KMS-11 (cell line): ENCODE data around the gene SLC25A36.
A peak's percentile ranks its signal among the peaks of the same experiment; 100 is the strongest.

Experiments
- H2AFZ ChIP-seq: fragments of 200-600 bp; sonication (generic); 2 replicates; pipeline ENCODE4 v1.6.1; 2016; ENCODE audit warnings: antibody characterized with exemption, mixed run types, low read depth
- H3K27ac ChIP-seq: fragments of 200-600 bp; sonication (generic); 2 replicates; pipeline ENCODE4 v1.6.1; 2016; ENCODE audit warnings: mild to moderate bottlenecking, mixed run types
- H3K27me3 ChIP-seq: fragments of 200-600 bp; sonication (generic); 2 replicates; pipeline ENCODE4 v1.6.1; 2017; ENCODE audit warnings: mild to moderate bottlenecking, low read depth, mixed run types, moderate library complexity; ENCODE audit not compliant: insufficient read depth
- H3K36me3 ChIP-seq: fragments of 200-600 bp; sonication (generic); 2 replicates; pipeline ENCODE4 v1.6.1; 2017; ENCODE audit warnings: mild to moderate bottlenecking, mixed run types; ENCODE audit not compliant: insufficient read depth
- H3K4me1 ChIP-seq: fragments of 200-600 bp; sonication (generic); 2 replicates; pipeline ENCODE4 v1.6.1; 2016; ENCODE audit warnings: mild to moderate bottlenecking, low read depth, mixed run types; ENCODE audit not compliant: poor library complexity, severe bottlenecking
- H3K4me2 ChIP-seq: fragments of 200-600 bp; sonication (generic); 2 replicates; pipeline ENCODE4 v1.7.0; 2016; ENCODE audit warnings: mild to moderate bottlenecking, mixed run types
- H3K4me3 ChIP-seq: fragments of 200-600 bp; sonication (generic); IDR thresholded peaks from 2 replicates; pipeline ENCODE4 v1.6.1; 2017; ENCODE audit warnings: low read depth, low read length, mixed read lengths; ENCODE audit not compliant: insufficient read depth
- H3K79me2 ChIP-seq: fragments of 200-600 bp; sonication (generic); 2 replicates; pipeline ENCODE4 v1.6.1; 2016; ENCODE audit warnings: low read depth, mixed run types; ENCODE audit not compliant: insufficient read depth
- H3K9ac ChIP-seq: fragments of 200-600 bp; sonication (generic); 2 replicates; pipeline ENCODE4 v1.6.1; 2016; ENCODE audit warnings: mild to moderate bottlenecking, mixed run types
- H4K20me1 ChIP-seq: fragments of 200-600 bp; sonication (generic); 2 replicates; pipeline ENCODE4 v1.6.1; 2016; ENCODE audit warnings: mild to moderate bottlenecking, mixed run types; ENCODE audit not compliant: insufficient read depth
- CTCF ChIP-seq: fragments of 200-600 bp; sonication (generic); conservative IDR thresholded peaks from 2 replicates; pipeline ENCODE4 v1.6.1; 2017; ENCODE audit warnings: low read depth, mild to moderate bottlenecking, antibody characterized with exemption, low read length, moderate library complexity, mixed read lengths

The SLC25A36 gene

GRCh38 chr3:140916603-140917002, 25.0 kb upstream of the SLC25A36 start:
- H3K27ac ChIP-seq = no peak overlapping the region
- H3K79me2 ChIP-seq = no peaks in the 10 kb centered on the region
- no peak overlapping the region for H2AFZ ChIP-seq
- no peaks in the 10 kb centered on the region for H4K20me1 ChIP-seq
- peaks cover 7% of the 10 kb centered on the region for H3K4me1 ChIP-seq
- no peak overlapping the region for H3K4me2 ChIP-seq
- H3K27me3 ChIP-seq = no peaks in the 10 kb centered on the region
- H3K9ac ChIP-seq = no peak overlapping the region
- H3K36me3 ChIP-seq = no peaks in the 10 kb centered on the region
- H3K4me3 ChIP-seq = no peak overlapping the region
- TF ChIP-seq CTCF = no peak

GRCh38 chr3:140917772-140918171, 23.9 kb upstream of the SLC25A36 start:
- no peaks in the 10 kb centered on the region for H3K27me3 ChIP-seq
- H3K79me2 ChIP-seq = no peaks in the 10 kb centered on the region
- no peaks in the 10 kb centered on the region for H3K4me1 ChIP-seq
- H3K27ac ChIP-seq = no peak overlapping the region
- H3K4me3 ChIP-seq = no peak overlapping the region
- no peaks in the 10 kb centered on the region for H3K36me3 ChIP-seq
- no peaks in the 10 kb centered on the region for H4K20me1 ChIP-seq
- no peak overlapping the region for H3K9ac ChIP-seq
- TF ChIP-seq CTCF = no peak
- no peak overlapping the region for H2AFZ ChIP-seq
- no peak overlapping the region for H3K4me2 ChIP-seq

- Histone ChIP-seq H3K79me2 (no peaks in the 10 kb centered on the region), H2AFZ (no peak overlapping the region), H4K20me1 (no peaks in the 10 kb centered on the region), H3K27me3 (no peaks in the 10 kb centered on the region), H3K4me2 (no peak overlapping the region), H3K4me3 (no peak overlapping the region), H3K27ac (no peak overlapping the region), H3K9ac (no peak overlapping the region), H3K36me3 (no peaks in the 10 kb centered on the region), H3K4me1 (no peaks in the 10 kb centered on the region)
- TF ChIP-seq CTCF = no peak
Measured at GRCh38 chr3:140920029-140920428, 21.6 kb upstream of the SLC25A36 start.

- Histone ChIP-seq H3K4me3 (no peak overlapping the region), H3K36me3 (no peaks in the 10 kb centered on the region), H3K79me2 (no peaks in the 10 kb centered on the region), H3K27me3 (no peaks in the 10 kb centered on the region), H3K27ac (no peak overlapping the region), H3K4me2 (no peak overlapping the region), H2AFZ (no peak overlapping the region), H3K9ac (no peak overlapping the region), H4K20me1 (no peaks in the 10 kb centered on the region), H3K4me1 (no peaks in the 10 kb centered on the region)
- TF ChIP-seq CTCF = peak; percentile 52; the same call in 1 of the 2 replicates
Measured at GRCh38 chr3:140922634-140923033, 19.0 kb upstream of the SLC25A36 start.
